Natural killer cell (primary cell): ENCODE data around the gene TH. TPM values are rescaled to one million over a fixed set of nuclear protein-coding genes. Genes with fewer than 3 reads are reported as not detected.

ENCODE experiments used
- ATAC-seq, 3 donors: fragments of 150-1000 bp in 2 of 3; fragments of 200-7000 bp in 1 of 3; cut with Tn5 transposase; 1 replicate in 1 of 3; 2 replicates in 2 of 3; pipeline ENCODE4 v1.10.0; 2021; ENCODE audit warnings: mild to moderate bottlenecking in 2 of 3, moderate library complexity in 2 of 3
- DNase-seq, 2 donors: peaks; one replicate each; pipeline versions ENCODE4 v3.0.0 to v3.0.0-alpha.2; 2013 to 2021; ENCODE audit warnings: mixed read lengths in 1 of 2
- H3K27ac ChIP-seq: one replicate; pipeline ENCODE4 v1.5.1; 2013; ENCODE audit warnings: mild to moderate bottlenecking, low read length
- H3K27me3 ChIP-seq: one replicate; pipeline ENCODE4 v1.6.1; 2013; ENCODE audit warnings: low read length; ENCODE audit not compliant: control insufficient read depth, insufficient read depth
- H3K36me3 ChIP-seq: one replicate; pipeline ENCODE4 v1.6.1; 2013; ENCODE audit warnings: low read length; ENCODE audit not compliant: control insufficient read depth, insufficient read depth
- H3K4me1 ChIP-seq: one replicate; pipeline ENCODE4 v1.6.1; 2013; ENCODE audit warnings: low read length; ENCODE audit not compliant: control insufficient read depth, insufficient read depth
- H3K4me3 ChIP-seq: one replicate; pipeline ENCODE4 v1.5.1; 2013; ENCODE audit warnings: low read length
- H3K9me3 ChIP-seq: one replicate; pipeline ENCODE4 v1.6.1; 2013; ENCODE audit warnings: low read length; ENCODE audit not compliant: control insufficient read depth, insufficient read depth
- H3K27ac Mint-ChIP-seq, 2 donors: one replicate each; pipeline ENCODE4 v1.8.0; 2022; ENCODE audit warnings: mild to moderate bottlenecking in 2 of 2, mixed read lengths in 2 of 2, moderate library complexity in 1 of 2
- H3K27me3 Mint-ChIP-seq, 2 donors: one replicate each; pipeline ENCODE4 v1.8.0; 2022; ENCODE audit warnings: low read depth in 2 of 2, mixed read lengths in 2 of 2
- H3K36me3 Mint-ChIP-seq: one replicate; pipeline ENCODE4 v1.8.0; 2022; ENCODE audit warnings: mixed read lengths
- H3K4me1 Mint-ChIP-seq, 2 donors: one replicate each; pipeline ENCODE4 v1.8.0; 2022; ENCODE audit warnings: mixed read lengths in 2 of 2
- H3K4me3 Mint-ChIP-seq: one replicate; pipeline ENCODE4 v1.8.0; 2022; ENCODE audit warnings: mild to moderate bottlenecking, moderate library complexity, mixed read lengths
- H3K9me3 Mint-ChIP-seq, 2 donors: one replicate each; pipeline ENCODE4 v1.8.0; 2022; ENCODE audit warnings: mixed read lengths in 2 of 2
- WGBS: methylation state at CpG from one replicate; pipeline ENCODE4 v1.1.7; 2013; ENCODE audit warnings: missing lambda C conversion rate; ENCODE audit not compliant: insufficient coverage; 5-methylcytosine and 5-hydroxymethylcytosine counted together
- intact Hi-C: fragments of 100-400 bp; cut with micrococcal nuclease; formaldehyde crosslinking; loops from one replicate; pipeline ENCODE4 v1.14.2; 2022
- total RNA-seq, 4 donors: library from RNA; stranded (reverse); fragments of 120-200 nt in 1 of 4; gene quantifications; one replicate each; pipeline versions ENCODE4 v1.2.3 to v1.2.4, GENCODE V29; 2013 to 2022
- TF ChIP-seq, protein P1 (sequence below): fragments of 200-600 bp; IDR thresholded peaks from one replicate; pipeline ENCODE4 v1.8.0; 2022; ENCODE audit warnings: antibody characterized with exemption

Gene TH
- total RNA-seq, 3 donors from 2014 or later (not counting 1 experiment from before 2014, with no cell fraction given): not detected

DNA sequence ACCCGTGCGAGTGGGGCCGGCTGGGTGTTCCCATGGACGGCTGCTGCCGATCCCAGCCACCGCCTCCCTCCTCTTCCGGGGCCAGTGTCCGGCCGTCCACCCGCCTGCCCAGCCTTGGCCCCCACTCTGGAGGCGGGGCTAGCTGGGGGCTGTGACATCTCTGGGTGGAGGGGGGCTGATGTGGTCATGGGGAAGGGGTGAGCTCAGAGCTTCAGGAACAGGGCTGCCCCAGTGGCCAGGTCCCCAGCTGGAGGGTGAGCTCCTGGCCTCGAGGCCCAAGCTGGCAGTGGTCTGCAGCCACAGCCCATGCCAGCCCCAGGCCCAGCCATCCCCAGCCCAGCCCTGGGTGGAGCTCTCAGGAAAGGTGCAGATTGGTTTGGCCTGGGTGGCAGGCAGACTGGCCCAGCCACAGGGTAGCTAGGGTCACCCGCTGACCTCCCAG, 13.3 kb downstream of the TH start:
- intact Hi-C loops: no loop called here
- ATAC-seq: no peak

DNA sequence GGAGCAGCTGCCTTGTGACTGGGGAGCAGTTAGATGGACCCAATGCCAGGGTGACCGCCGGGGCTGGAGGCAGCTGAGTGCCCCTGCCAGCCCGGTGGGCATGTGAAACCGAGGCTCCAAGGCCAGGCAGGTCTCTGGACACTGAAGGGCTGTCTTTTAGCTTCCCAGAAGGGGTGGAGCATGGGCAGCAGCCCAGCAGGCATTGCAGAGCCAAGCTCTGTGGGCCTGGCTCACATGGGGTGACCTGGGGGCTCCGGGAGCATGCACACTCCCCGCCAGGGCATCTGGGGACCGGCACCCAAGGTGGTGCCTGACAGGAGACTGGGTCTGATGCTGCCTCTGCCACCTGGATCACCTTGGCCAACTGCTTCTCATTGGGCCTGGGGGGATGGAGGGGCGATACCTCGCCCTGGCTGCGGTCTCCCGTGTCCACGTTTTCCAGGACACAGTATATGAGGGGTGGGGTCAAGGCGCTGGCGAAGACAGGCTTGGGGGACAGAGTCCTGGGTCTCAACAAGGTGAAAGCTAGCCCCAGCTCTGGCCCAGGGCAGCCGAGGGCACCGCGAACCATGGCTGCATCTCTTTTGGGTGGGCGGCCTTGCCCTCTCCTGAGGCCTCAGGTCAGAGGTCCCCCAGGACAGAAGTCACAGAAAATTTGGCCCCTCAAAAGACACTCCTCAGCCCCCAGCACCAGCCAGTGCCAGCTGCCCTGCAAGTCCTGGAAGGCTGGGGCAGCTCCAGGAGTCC, 14.1 kb downstream of the TH start:
- Mint-ChIP-seq H3K4me1 (no peaks in the 10 kb centered on the region), H3K27ac (no peak overlapping the region), H3K4me3 (no peak overlapping the region), H3K27me3 (no peaks in the 10 kb centered on the region), H3K9me3 (no peaks in the 10 kb centered on the region), H3K36me3 (no peaks in the 10 kb centered on the region)
- DNase-seq (no peak), ATAC-seq (no peak)
- Histone ChIP-seq H3K27me3 (no peaks in the 10 kb centered on the region), H3K36me3 (no peaks in the 10 kb centered on the region), H3K9me3 (no peaks in the 10 kb centered on the region), H3K4me1 (no peaks in the 10 kb centered on the region), H3K4me3 (no peak overlapping the region), H3K27ac (no peak overlapping the region)
- intact Hi-C loops: no loop called here
- 73% methylated on average over 18 of the region's 18 CpGs for WGBS
- TF ChIP-seq, protein P1, sequence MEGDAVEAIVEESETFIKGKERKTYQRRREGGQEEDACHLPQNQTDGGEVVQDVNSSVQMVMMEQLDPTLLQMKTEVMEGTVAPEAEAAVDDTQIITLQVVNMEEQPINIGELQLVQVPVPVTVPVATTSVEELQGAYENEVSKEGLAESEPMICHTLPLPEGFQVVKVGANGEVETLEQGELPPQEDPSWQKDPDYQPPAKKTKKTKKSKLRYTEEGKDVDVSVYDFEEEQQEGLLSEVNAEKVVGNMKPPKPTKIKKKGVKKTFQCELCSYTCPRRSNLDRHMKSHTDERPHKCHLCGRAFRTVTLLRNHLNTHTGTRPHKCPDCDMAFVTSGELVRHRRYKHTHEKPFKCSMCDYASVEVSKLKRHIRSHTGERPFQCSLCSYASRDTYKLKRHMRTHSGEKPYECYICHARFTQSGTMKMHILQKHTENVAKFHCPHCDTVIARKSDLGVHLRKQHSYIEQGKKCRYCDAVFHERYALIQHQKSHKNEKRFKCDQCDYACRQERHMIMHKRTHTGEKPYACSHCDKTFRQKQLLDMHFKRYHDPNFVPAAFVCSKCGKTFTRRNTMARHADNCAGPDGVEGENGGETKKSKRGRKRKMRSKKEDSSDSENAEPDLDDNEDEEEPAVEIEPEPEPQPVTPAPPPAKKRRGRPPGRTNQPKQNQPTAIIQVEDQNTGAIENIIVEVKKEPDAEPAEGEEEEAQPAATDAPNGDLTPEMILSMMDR: no peak

More for the DNA sequence above, 13.3 kb downstream of the TH start:
- Mint-ChIP-seq H3K9me3 (no peaks in the 10 kb centered on the region), H3K27me3 (no peaks in the 10 kb centered on the region), H3K4me3 (no peak overlapping the region), H3K4me1 (no peaks in the 10 kb centered on the region), H3K36me3 (no peaks in the 10 kb centered on the region), H3K27ac (no peak overlapping the region)
- H3K36me3 ChIP-seq: no peaks in the 10 kb centered on the region
- 82% methylated on average over 13 of the region's 13 CpGs for WGBS
- no peaks in the 10 kb centered on the region for H3K27me3 ChIP-seq
- no peak for DNase-seq
- no peak overlapping the region for H3K27ac ChIP-seq
- H3K4me3 ChIP-seq: no peak overlapping the region
- no peaks in the 10 kb centered on the region for H3K9me3 ChIP-seq
- no peaks in the 10 kb centered on the region for H3K4me1 ChIP-seq
- TF ChIP-seq, protein P1: no peak

DNA sequence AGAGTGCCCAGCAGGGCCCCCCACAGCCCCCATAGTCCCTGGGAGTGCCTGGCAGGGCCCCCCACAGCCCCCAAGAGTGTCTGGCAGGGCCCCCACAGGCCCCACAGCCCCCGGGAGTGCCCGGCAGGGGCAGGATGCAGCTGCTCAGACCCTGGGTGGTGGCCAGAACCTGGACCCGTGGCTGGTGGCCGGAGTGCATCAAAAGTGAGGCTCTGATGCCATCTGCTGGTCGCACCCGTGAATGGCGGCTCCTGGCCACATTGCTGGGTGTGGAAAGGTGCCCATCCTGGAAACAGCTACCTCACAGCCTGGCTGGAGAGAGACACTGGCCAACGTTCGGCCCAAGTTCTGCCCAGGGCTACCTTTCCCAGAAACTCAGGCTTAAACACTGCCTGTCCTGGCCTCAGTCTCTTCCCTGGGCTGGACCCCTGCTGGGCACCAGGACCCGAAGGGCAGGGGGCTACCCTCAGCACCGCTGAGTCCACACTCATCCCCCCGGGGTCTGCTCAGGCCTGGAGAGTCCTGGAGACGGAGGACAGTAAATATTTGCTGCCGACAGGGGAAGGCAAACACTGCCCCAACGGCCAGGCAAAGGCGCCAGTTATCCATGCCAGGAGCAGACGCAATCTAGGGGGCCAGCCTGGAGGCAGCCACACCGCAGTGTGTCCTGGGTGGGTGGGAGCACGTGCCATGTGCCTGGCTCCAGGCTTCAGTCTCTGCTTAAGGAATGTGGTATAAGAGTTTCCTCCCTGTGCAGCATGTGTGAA, 15.0 kb downstream of the TH start:
- Histone ChIP-seq H3K27me3 (no peaks in the 10 kb centered on the region), H3K9me3 (no peaks in the 10 kb centered on the region), H3K36me3 (no peaks in the 10 kb centered on the region), H3K4me1 (peaks cover 4% of the 10 kb centered on the region), H3K27ac (no peak overlapping the region), H3K4me3 (no peak overlapping the region)
- H3K27me3 Mint-ChIP-seq: no peaks in the 10 kb centered on the region
- ATAC-seq (peak in 2 of 3 donors; percentile 44 to 47), DNase-seq (peak; percentile 54 to 66)
- WGBS: 40% methylated on average over 19 of the region's 19 CpGs
- no peak overlapping the region for H3K27ac Mint-ChIP-seq
- H3K4me3 Mint-ChIP-seq: no peak overlapping the region
- intact Hi-C loops: no loop called here
- peaks cover 4 to 7% of the 10 kb centered on the region in 2 donors for H3K4me1 Mint-ChIP-seq
- TF ChIP-seq, protein P1: peak; percentile 66
- no peaks in the 10 kb centered on the region for H3K36me3 Mint-ChIP-seq
- H3K9me3 Mint-ChIP-seq: no peaks in the 10 kb centered on the region
